Thoracic aorta (tissue), 2 donors: Measurements from ENCODE around the gene VGLL4. TPM values are rescaled to one million over a fixed set of nuclear protein-coding genes. Genes with fewer than 3 reads are reported as not detected.

Source experiments
- ATAC-seq: fragments of 150-250 bp; one replicate; pipeline ENCODE4 v1.8.0; 2017; ENCODE audit warnings: low read depth; ENCODE audit not compliant: insufficient number of reproducible peaks, low FRiP score
- DNase-seq: peaks from one replicate; pipeline ENCODE4 v3.0.0-alpha.2; 2020; ENCODE audit warnings: low spot score
- H3K27ac ChIP-seq, 2 donors: fragments of 200-600 bp; sonication (generic); 1 replicate in 1 of 2; 2 replicates in 1 of 2; pipeline ENCODE4 v1.5.1; 2016; ENCODE audit warnings: mild to moderate bottlenecking in 2 of 2, moderate library complexity in 2 of 2
- H3K27me3 ChIP-seq: fragments of 200-600 bp; sonication (generic); replicated peaks from 2 replicates; pipeline ENCODE4 v1.6.0; 2016; ENCODE audit warnings: mild to moderate bottlenecking; ENCODE audit not compliant: insufficient read depth
- H3K36me3 ChIP-seq: fragments of 200-600 bp; sonication (generic); one replicate; pipeline ENCODE4 v1.5.1; 2016
- H3K4me1 ChIP-seq, 2 donors: fragments of 200-600 bp; sonication (generic); 1 replicate in 1 of 2; 2 replicates in 1 of 2; pipeline versions ENCODE4 v1.5.1 to v1.6.0; 2016; ENCODE audit warnings: low read depth in 2 of 2, mild to moderate bottlenecking in 1 of 2; ENCODE audit not compliant: control insufficient read depth in 1 of 2
- H3K4me3 ChIP-seq: fragments of 200-600 bp; sonication (generic); 2 replicates; pipeline ENCODE4 v1.5.1; 2016; ENCODE audit warnings: mild to moderate bottlenecking
- H3K9me3 ChIP-seq: fragments of 200-600 bp; sonication (generic); 2 replicates; pipeline ENCODE4 v1.5.1; 2016
- CTCF ChIP-seq: fragments of 200-600 bp; sonication (generic); IDR thresholded peaks from one replicate; pipeline ENCODE4 v1.5.1; 2019; ENCODE audit warnings: antibody characterized with exemption
- total RNA-seq, 2 donors: library from RNA; depleted of rRNA; stranded (reverse); fragments of >200 nt; gene quantifications; one replicate each; pipeline versions ENCODE4 v1.1.0 to v1.2.3, GENCODE V29; 2016

VGLL4 gene
- total RNA-seq, 2 donors from 2014 or later: 113 to 114 TPM

- H3K27me3 ChIP-seq: no peaks in the 10 kb centered on the region
- no peak for DNase-seq
- H3K9me3 ChIP-seq: no peaks in the 10 kb centered on the region
- no peak overlapping the region for H3K4me3 ChIP-seq
- H3K4me1 ChIP-seq: peaks cover 4 to 68% of the 10 kb centered on the region in 2 donors
- H3K36me3 ChIP-seq: no peaks in the 10 kb centered on the region
- TF ChIP-seq CTCF: no peak
- ATAC-seq: no peak
- H3K27ac ChIP-seq: peak overlapping the region in 1 of 2 donors; percentile 26
Observed at GRCh38 chr3:11660242-11660641, 16.5 kb upstream of the VGLL4 start.

- Histone ChIP-seq H3K9me3 (no peaks in the 10 kb centered on the region), H3K4me3 (no peak overlapping the region), H3K27ac (no peak overlapping the region), H3K4me1 (peaks cover 0 to 56% of the 10 kb centered on the region in 2 donors), H3K36me3 (no peaks in the 10 kb centered on the region), H3K27me3 (no peaks in the 10 kb centered on the region)
- ATAC-seq (no peak), DNase-seq (no peak)
- no peak for TF ChIP-seq CTCF
Observed at GRCh38 chr3:11658180-11658579, 14.5 kb upstream of the VGLL4 start.

- TF ChIP-seq CTCF: no peak
- DNase-seq (no peak), ATAC-seq (no peak)
- Histone ChIP-seq H3K27ac (no peak overlapping the region), H3K4me3 (no peak overlapping the region), H3K27me3 (no peaks in the 10 kb centered on the region), H3K9me3 (no peaks in the 10 kb centered on the region), H3K36me3 (no peaks in the 10 kb centered on the region), H3K4me1 (peaks cover 3 to 31% of the 10 kb centered on the region in 2 donors)
Observed at GRCh38 chr3:11655196-11655928, 11.6 kb upstream of the VGLL4 start.

- DNase-seq (no peak), ATAC-seq (no peak)
- H3K4me3 ChIP-seq: no peak overlapping the region
- H3K27ac ChIP-seq: no peak overlapping the region
- H3K9me3 ChIP-seq: no peaks in the 10 kb centered on the region
- no peaks in the 10 kb centered on the region for H3K27me3 ChIP-seq
- no peak for TF ChIP-seq CTCF
- peaks cover 3 to 25% of the 10 kb centered on the region in 2 donors for H3K4me1 ChIP-seq
- H3K36me3 ChIP-seq: no peaks in the 10 kb centered on the region
Observed at GRCh38 chr3:11654166-11654565, 10.5 kb upstream of the VGLL4 start.

GRCh38 chr3:11653298-11654055 lies 9.8 kb upstream of the VGLL4 start:
- no peak for TF ChIP-seq CTCF
- Histone ChIP-seq H3K27ac (no peak overlapping the region), H3K4me3 (no peak overlapping the region), H3K36me3 (no peaks in the 10 kb centered on the region), H3K9me3 (no peaks in the 10 kb centered on the region), H3K27me3 (no peaks in the 10 kb centered on the region), H3K4me1 (peaks cover 3 to 30% of the 10 kb centered on the region in 2 donors)
- ATAC-seq: no peak
- DNase-seq: no peak
